Lower leg skin (tissue), 3 donors: ENCODE data around the gene SELENOO.

Experiments used
- CTCF ChIP-seq, 3 donors: fragments of 450-650 bp; IDR thresholded peaks; one replicate each; pipeline ENCODE4 v1.5.1; 2016; ENCODE audit warnings: antibody characterized with exemption in 3 of 3, mild to moderate bottlenecking in 3 of 3, moderate library complexity in 2 of 3
- POLR2A ChIP-seq, 2 donors: fragments of 450-650 bp; IDR thresholded peaks; one replicate each; pipeline ENCODE4 v1.6.1; 2016 to 2017; ENCODE audit warnings: antibody characterized with exemption in 2 of 2, mild to moderate bottlenecking in 1 of 2, moderate library complexity in 1 of 2

GRCh38 chr22:50209893-50210292 is 9.1 kb downstream of the SELENOO start:
- TF ChIP-seq CTCF (IDR thresholded peaks at IDR 0.05) (peak in 1 of 3 donors; percentile 42), POLR2A (IDR thresholded peaks at IDR 0.05) (no peak)
